Loucy (cell line): ENCODE data around the gene ETS2.

Experiments used
- H2AFZ ChIP-seq: fragments of 200-600 bp; sonication (generic); 2 replicates; pipeline ENCODE4 v1.6.0; 2016; ENCODE audit warnings: antibody characterized with exemption, mild to moderate bottlenecking, low read length, moderate library complexity
- H3F3A ChIP-seq: fragments of 200-600 bp; 2 replicates; pipeline ENCODE4 v1.6.0; 2016; ENCODE audit warnings: antibody characterized with exemption, low read depth, mild to moderate bottlenecking
- H3K27me3 ChIP-seq: fragments of 200-600 bp; sonication (generic); 2 replicates; pipeline ENCODE4 v1.6.1; 2014; ENCODE audit warnings: low read length, mild to moderate bottlenecking; ENCODE audit not compliant: insufficient read depth, poor library complexity, severe bottlenecking
- H3K36me3 ChIP-seq: fragments of 200-600 bp; sonication (generic); 2 replicates; pipeline ENCODE4 v1.6.1; 2016; ENCODE audit warnings: low read length; ENCODE audit not compliant: insufficient read depth
- H3K4me1 ChIP-seq: fragments of 200-600 bp; sonication (generic); 2 replicates; pipeline ENCODE4 v1.5.1; 2014; ENCODE audit warnings: low read length, mild to moderate bottlenecking; ENCODE audit not compliant: insufficient read depth, poor library complexity, severe bottlenecking
- H3K4me2 ChIP-seq: fragments of 200-600 bp; sonication (generic); 2 replicates; pipeline ENCODE4 v1.6.0; 2014; ENCODE audit warnings: antibody characterized with exemption, low read length, low read depth, mild to moderate bottlenecking; ENCODE audit not compliant: poor library complexity, severe bottlenecking
- H3K4me3 ChIP-seq: fragments of 200-600 bp; sonication (generic); 2 replicates; pipeline ENCODE4 v1.5.1; 2014; ENCODE audit warnings: low read length, mild to moderate bottlenecking, mixed read lengths; ENCODE audit not compliant: poor library complexity, severe bottlenecking
- H3K79me2 ChIP-seq: fragments of 200-600 bp; sonication (generic); 2 replicates; pipeline ENCODE4 v1.6.1; 2014; ENCODE audit warnings: low read length; ENCODE audit not compliant: insufficient read depth
- H3K9ac ChIP-seq: fragments of 200-600 bp; sonication (generic); 2 replicates; pipeline ENCODE4 v1.6.0; 2014; ENCODE audit warnings: mild to moderate bottlenecking, low read depth, low read length, moderate library complexity; ENCODE audit not compliant: poor library complexity, severe bottlenecking
- H3K9me2 ChIP-seq: fragments of 200-600 bp; sonication (generic); replicated peaks from 2 replicates; pipeline ENCODE4 v1.6.1; 2016; ENCODE audit warnings: low read depth, low read length, mixed read lengths
- H3K9me3 ChIP-seq: fragments of 200-600 bp; sonication (generic); 2 replicates; pipeline ENCODE4 v1.6.1; 2014; ENCODE audit warnings: mild to moderate bottlenecking, antibody characterized with exemption, low read length, low read depth; ENCODE audit not compliant: insufficient read depth
- H4K20me1 ChIP-seq: fragments of 200-600 bp; sonication (generic); 2 replicates; pipeline ENCODE4 v1.6.0; 2014; ENCODE audit warnings: antibody characterized with exemption, low read length, mild to moderate bottlenecking; ENCODE audit not compliant: insufficient read depth, poor library complexity, severe bottlenecking
- CTCF ChIP-seq: fragments of 200-600 bp; sonication (generic); conservative IDR thresholded peaks from 2 replicates; pipeline ENCODE4 v1.5.1; 2014; ENCODE audit warnings: mild to moderate bottlenecking, antibody characterized with exemption, low read length
- EZH2phosphoT487 ChIP-seq: fragments of 200-600 bp; IDR thresholded peaks from 2 replicates; pipeline ENCODE4 v1.6.1; 2018; ENCODE audit warnings: antibody characterized with exemption, mild to moderate bottlenecking, moderate library complexity, borderline replicate concordance

Gene ETS2

GRCh38 chr21:38816400-38816977 is 10.8 kb downstream of the ETS2 start:
- Histone ChIP-seq H3K4me2 (no peak overlapping the region), H3K9me2 (no peaks in the 10 kb centered on the region), H3K27me3 (no peaks in the 10 kb centered on the region), H3K4me1 (peaks cover 4% of the 10 kb centered on the region), H3K9ac (no peak overlapping the region), H3K36me3 (peaks cover 90% of the 10 kb centered on the region), H3K79me2 (peaks cover 23% of the 10 kb centered on the region; the same call in 1 of the 2 replicates), H3K4me3 (no peak overlapping the region), H4K20me1 (no peaks in the 10 kb centered on the region), H3F3A (no peaks in the 10 kb centered on the region), H3K9me3 (0 out of 2 replicates have a peak, but pooled peaks cover 3% of the 10 kb centered on the region), H2AFZ (no peak overlapping the region)
- TF ChIP-seq EZH2phosphoT487 (no peak), CTCF (no peak)

- peaks cover 15% of the 10 kb centered on the region; the same call in 1 of the 2 replicates for H3K79me2 ChIP-seq
- TF ChIP-seq EZH2phosphoT487 (no peak), CTCF (no peak)
Observed at GRCh38 chr21:38817371-38818324, 11.9 kb downstream of the ETS2 start.

GRCh38 chr21:38818325-38818723 is 12.6 kb downstream of the ETS2 start:
- Histone ChIP-seq H3K36me3 (peaks cover 93% of the 10 kb centered on the region), H2AFZ (no peak overlapping the region), H3K4me2 (no peak overlapping the region), H3K4me3 (no peak overlapping the region), H3K27me3 (no peaks in the 10 kb centered on the region), H3K9me2 (no peaks in the 10 kb centered on the region), H3K79me2 (peaks cover 9% of the 10 kb centered on the region; the same call in 1 of the 2 replicates), H3K9me3 (0 out of 2 replicates have a peak, but pooled peaks cover 3% of the 10 kb centered on the region), H4K20me1 (no peaks in the 10 kb centered on the region), H3F3A (no peaks in the 10 kb centered on the region), H3K4me1 (peaks cover under 1% of the 10 kb centered on the region), H3K9ac (no peak overlapping the region)
- TF ChIP-seq EZH2phosphoT487 (no peak), CTCF (no peak)

More at GRCh38 chr21:38817371-38818324, 11.9 kb downstream of the ETS2 start:
- no peaks in the 10 kb centered on the region for H3K27me3 ChIP-seq
- H3K4me3 ChIP-seq: no peak overlapping the region
- no peaks in the 10 kb centered on the region for H3F3A ChIP-seq
- H3K9ac ChIP-seq: no peak overlapping the region
- H3K36me3 ChIP-seq: peaks cover 95% of the 10 kb centered on the region
- H3K9me2 ChIP-seq: no peaks in the 10 kb centered on the region
- H3K4me2 ChIP-seq: no peak overlapping the region
- no peaks in the 10 kb centered on the region for H4K20me1 ChIP-seq
- H3K9me3 ChIP-seq: 0 out of 2 replicates have a peak, but pooled peaks cover 3% of the 10 kb centered on the region
- H3K4me1 ChIP-seq: no peaks in the 10 kb centered on the region
- H2AFZ ChIP-seq: no peak overlapping the region
